SU-DHL-6 (cell line): ENCODE results near the gene LENG9.

Source experiments
- H2AFZ ChIP-seq: fragments of 200-600 bp; sonication (generic); 2 replicates; pipeline ENCODE4 v1.6.1; 2014; ENCODE audit warnings: low read depth, mild to moderate bottlenecking, moderate library complexity, mixed read lengths, antibody characterized with exemption, low read length; ENCODE audit not compliant: severe bottlenecking
- H3F3A ChIP-seq: fragments of 200-600 bp; shearing (Covaris generic); 2 replicates; pipeline ENCODE4 v1.6.0; 2016; ENCODE audit warnings: antibody characterized with exemption, mild to moderate bottlenecking; ENCODE audit not compliant: insufficient read depth
- H3K27ac ChIP-seq: fragments of 200-600 bp; sonication (generic); 2 replicates; pipeline ENCODE4 v1.5.1; 2016; ENCODE audit warnings: low read depth, mild to moderate bottlenecking, low read length, moderate library complexity, mixed read lengths
- H3K27me3 ChIP-seq: fragments of 200-600 bp; sonication (generic), shearing (Covaris generic); 2 replicates; pipeline ENCODE4 v1.6.0; 2014; ENCODE audit warnings: mild to moderate bottlenecking, low read length
- H3K36me3 ChIP-seq: fragments of 200-600 bp; sonication (generic); 2 replicates; pipeline ENCODE4 v1.6.1; 2014; ENCODE audit warnings: mild to moderate bottlenecking, low read length, mixed read lengths
- H3K4me2 ChIP-seq: fragments of 300-600, 200-600 bp; shearing (Covaris generic), sonication (generic); 2 replicates; pipeline ENCODE4 v1.6.0; 2014; ENCODE audit warnings: low read length, low read depth, mild to moderate bottlenecking; ENCODE audit not compliant: poor library complexity, severe bottlenecking
- H3K4me3 ChIP-seq: fragments of 200-600 bp; sonication (generic); 2 replicates; pipeline ENCODE4 v1.5.1; 2014; ENCODE audit warnings: antibody characterized with exemption, low read length, mild to moderate bottlenecking, mixed read lengths; ENCODE audit not compliant: insufficient read depth, poor library complexity, severe bottlenecking
- H3K79me2 ChIP-seq: fragments of 200-600 bp; sonication (generic); 2 replicates; pipeline ENCODE4 v1.6.1; 2014; ENCODE audit warnings: mild to moderate bottlenecking, low read length, moderate library complexity; ENCODE audit not compliant: insufficient read depth
- H3K9ac ChIP-seq: fragments of 200-600 bp; sonication (generic); 2 replicates; pipeline ENCODE4 v1.7.0; 2014; ENCODE audit warnings: mild to moderate bottlenecking, low read length
- H3K9me2 ChIP-seq: fragments of 200-600 bp; sonication (generic); replicated peaks from 2 replicates; pipeline ENCODE4 v1.6.1; 2014; ENCODE audit warnings: low read length; ENCODE audit not compliant: insufficient read depth
- H3K9me3 ChIP-seq: fragments of 200-600 bp; sonication (generic); 2 replicates; pipeline ENCODE4 v1.6.1; 2014; ENCODE audit warnings: low read length, mixed read lengths; ENCODE audit not compliant: insufficient read depth
- H4K20me1 ChIP-seq: fragments of 200-600 bp; sonication (generic); 2 replicates; pipeline ENCODE4 v1.6.1; 2014; ENCODE audit warnings: low read depth, mild to moderate bottlenecking, antibody characterized with exemption, low read length, moderate library complexity, mixed read lengths
- EZH2phosphoT487 ChIP-seq: fragments of 200-600 bp; sonication (generic), shearing (Covaris generic); conservative IDR thresholded peaks from 2 replicates; pipeline ENCODE4 v1.6.1; 2018; ENCODE audit warnings: mild to moderate bottlenecking, antibody characterized with exemption, low read length, moderate library complexity, mixed read lengths
- TF ChIP-seq, protein P1 (sequence below): fragments of 200-600 bp; sonication (generic); IDR thresholded peaks from one replicate; pipeline ENCODE4 v1.5.1; 2017; ENCODE audit warnings: antibody characterized with exemption, mild to moderate bottlenecking, low read length, moderate library complexity; ENCODE audit not compliant: insufficient read depth, poor library complexity, severe bottlenecking

Gene LENG9

DNA sequence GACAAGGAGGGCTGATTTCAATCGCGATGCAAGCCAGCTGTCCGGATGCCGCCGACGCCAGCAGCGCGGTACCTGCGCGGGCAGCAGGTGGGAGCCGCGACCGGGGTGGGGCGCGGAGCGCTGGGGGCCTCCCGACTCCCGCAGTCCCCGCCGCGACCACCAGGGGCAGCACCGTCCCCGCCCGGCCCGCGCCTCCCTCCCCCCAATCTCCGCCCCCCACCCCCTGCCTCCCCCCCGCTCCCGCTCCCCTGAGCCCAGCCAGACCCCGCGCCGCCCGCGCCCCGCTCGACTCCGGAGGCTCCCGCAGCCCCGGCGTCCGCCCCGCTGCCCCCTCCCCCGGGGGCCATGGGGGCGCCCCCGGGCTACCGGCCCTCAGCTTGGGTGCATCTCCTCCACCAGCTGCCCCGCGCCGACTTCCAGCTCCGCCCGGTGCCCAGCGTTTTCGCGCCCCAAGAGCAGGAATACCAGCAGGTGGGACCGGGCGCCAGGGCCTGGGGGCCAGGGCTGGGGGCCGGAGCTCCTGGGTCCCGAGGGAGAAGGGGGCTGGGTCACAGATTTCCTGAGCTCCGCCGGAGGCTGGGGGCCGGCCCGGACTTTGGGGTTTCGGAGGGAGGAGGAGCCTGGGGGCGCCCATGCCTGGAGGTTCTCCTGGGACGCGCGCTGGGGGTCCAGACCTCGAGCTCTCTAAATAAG, 48.2 kb downstream of the LENG9 start, which contains the start of gene TTYH1:
TSS of gene TTYH1 (plus strand) at position 257 of the 693 bp plus-strand sequence. CDS start at position 346, 89 bp downstream.
- Histone ChIP-seq H3K4me3 (no peak within 1 kb of the TSS), H3K9ac (no peak within 1 kb of the TSS), H4K20me1 (no peaks in the 10 kb centered on the region), H3K27ac (no peak within 1 kb of the TSS), H3K4me2 (no peak within 1 kb of the TSS), H3K79me2 (no peaks in the 10 kb centered on the region), H3K27me3 (no peaks in the 10 kb centered on the region), H3K36me3 (no peaks in the 10 kb centered on the region), H3F3A (no peaks in the 10 kb centered on the region), H3K9me3 (no peaks in the 10 kb centered on the region), H3K9me2 (no peaks in the 10 kb centered on the region), H2AFZ (no peak within 1 kb of the TSS)
- no peak for TF ChIP-seq EZH2phosphoT487
- TF ChIP-seq, protein P1, sequence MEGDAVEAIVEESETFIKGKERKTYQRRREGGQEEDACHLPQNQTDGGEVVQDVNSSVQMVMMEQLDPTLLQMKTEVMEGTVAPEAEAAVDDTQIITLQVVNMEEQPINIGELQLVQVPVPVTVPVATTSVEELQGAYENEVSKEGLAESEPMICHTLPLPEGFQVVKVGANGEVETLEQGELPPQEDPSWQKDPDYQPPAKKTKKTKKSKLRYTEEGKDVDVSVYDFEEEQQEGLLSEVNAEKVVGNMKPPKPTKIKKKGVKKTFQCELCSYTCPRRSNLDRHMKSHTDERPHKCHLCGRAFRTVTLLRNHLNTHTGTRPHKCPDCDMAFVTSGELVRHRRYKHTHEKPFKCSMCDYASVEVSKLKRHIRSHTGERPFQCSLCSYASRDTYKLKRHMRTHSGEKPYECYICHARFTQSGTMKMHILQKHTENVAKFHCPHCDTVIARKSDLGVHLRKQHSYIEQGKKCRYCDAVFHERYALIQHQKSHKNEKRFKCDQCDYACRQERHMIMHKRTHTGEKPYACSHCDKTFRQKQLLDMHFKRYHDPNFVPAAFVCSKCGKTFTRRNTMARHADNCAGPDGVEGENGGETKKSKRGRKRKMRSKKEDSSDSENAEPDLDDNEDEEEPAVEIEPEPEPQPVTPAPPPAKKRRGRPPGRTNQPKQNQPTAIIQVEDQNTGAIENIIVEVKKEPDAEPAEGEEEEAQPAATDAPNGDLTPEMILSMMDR, result no peak

DNA sequence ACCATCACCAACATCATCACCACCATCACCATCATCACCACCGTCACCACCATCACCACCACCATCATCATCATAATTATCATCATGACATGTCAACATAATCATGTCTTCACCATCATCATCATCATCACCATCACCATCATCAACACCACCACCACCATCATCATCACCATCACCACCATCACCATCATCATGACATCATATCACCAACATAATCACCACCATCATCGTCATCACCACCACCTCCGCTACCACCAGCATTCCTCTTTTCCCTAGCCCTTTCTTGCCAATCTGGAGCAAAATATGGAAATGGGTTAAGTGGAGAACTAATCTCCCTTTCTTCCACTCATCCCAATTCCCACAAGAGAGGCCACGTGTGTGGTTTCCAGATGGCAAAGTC, 49.4 kb downstream of the LENG9 start:
- TF ChIP-seq, protein P1, result no peak
- no peak for TF ChIP-seq EZH2phosphoT487
- Histone ChIP-seq H4K20me1 (no peaks in the 10 kb centered on the region), H2AFZ (no peak overlapping the region), H3K4me2 (no peak overlapping the region), H3K27me3 (no peaks in the 10 kb centered on the region), H3K9me3 (no peaks in the 10 kb centered on the region), H3K79me2 (no peaks in the 10 kb centered on the region), H3K27ac (no peak overlapping the region), H3F3A (no peaks in the 10 kb centered on the region), H3K36me3 (no peaks in the 10 kb centered on the region), H3K9me2 (no peaks in the 10 kb centered on the region), H3K4me3 (no peak overlapping the region), H3K9ac (no peak overlapping the region)

DNA sequence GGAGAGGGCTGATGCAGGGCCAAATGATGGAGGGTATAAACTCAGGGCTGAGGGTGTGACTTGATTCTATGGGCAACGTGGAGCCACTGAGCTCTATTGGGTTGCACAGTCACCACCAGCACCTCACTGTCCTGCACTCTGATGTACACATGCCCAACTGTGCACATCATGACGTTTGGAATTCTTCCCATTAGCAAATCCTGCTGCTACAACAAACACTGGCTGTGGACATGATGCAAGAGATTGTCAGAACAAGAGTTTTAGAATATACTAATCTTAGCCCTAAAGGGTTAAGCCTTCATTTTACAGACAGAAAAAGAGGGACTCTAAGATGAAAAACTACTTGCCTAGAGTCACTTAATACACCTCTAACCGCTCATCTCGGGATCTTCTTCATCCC, 50.7 kb downstream of the LENG9 start:
- H3K4me3 ChIP-seq, result no peak overlapping the region
- no peak overlapping the region for H2AFZ ChIP-seq
- no peaks in the 10 kb centered on the region for H4K20me1 ChIP-seq
- no peaks in the 10 kb centered on the region for H3K36me3 ChIP-seq
- TF ChIP-seq, protein P1, result no peak
- TF ChIP-seq EZH2phosphoT487, result no peak
- H3K9me3 ChIP-seq, result no peaks in the 10 kb centered on the region
- no peaks in the 10 kb centered on the region for H3K9me2 ChIP-seq
- no peak overlapping the region for H3K4me2 ChIP-seq
- no peaks in the 10 kb centered on the region for H3K27me3 ChIP-seq
- H3K9ac ChIP-seq, result no peak overlapping the region
- H3F3A ChIP-seq, result no peaks in the 10 kb centered on the region
- no peak overlapping the region for H3K27ac ChIP-seq
- no peaks in the 10 kb centered on the region for H3K79me2 ChIP-seq
